Pancreas (tissue), 10 donors: ENCODE results near the gene CTSZ. TPM values are rescaled to one million over a fixed set of nuclear protein-coding genes. Genes with fewer than 3 reads are reported as not detected.
"Not testable (repeated sequence)": the region's sequence is repeated elsewhere in the genome, so short reads cannot be mapped to it uniquely, and the experiment has no call there.

Experiments
- ATAC-seq, 4 donors: fragments of 200-7000 bp; cut with Tn5 transposase; one replicate each; pipeline versions ENCODE4 v1.8.0 to v1.9.1; 2020; ENCODE audit warnings: mild to moderate bottlenecking in 4 of 4, moderate library complexity in 4 of 4
- DNase-seq, 6 donors: peaks; one replicate each; pipeline ENCODE4 v3.0.0-alpha.2; 2020
- FAIRE-seq: peaks from 2 replicates; lab custom pipeline; 2012; peaks lifted over from hg19 to GRCh38; lab: Jason Lieb, UNC
- H3K27ac ChIP-seq, 4 donors: fragments of 200-600 bp; sonication (generic); 1 replicate in 3 of 4; 2 replicates in 1 of 4; pipeline versions ENCODE4 v1.5.0 to v1.8.0; 2020
- H3K27me3 ChIP-seq, 4 donors: fragments of 200-600 bp; one replicate each; pipeline ENCODE4 v1.8.0; 2021
- H3K36me3 ChIP-seq, 3 donors: fragments of 200-600 bp; sonication (generic) in 1 of 3; one replicate each; pipeline versions ENCODE4 v1.5.0 to v1.8.0; 2020 to 2021
- H3K4me1 ChIP-seq, 3 donors: fragments of 200-600 bp; one replicate each; pipeline ENCODE4 v1.8.0; 2021
- H3K4me3 ChIP-seq, 4 donors: fragments of 200-600 bp; sonication (generic) in 2 of 4; one replicate each; pipeline versions ENCODE4 v1.5.0 to v1.8.0; 2020 to 2021
- H3K9me3 ChIP-seq, 4 donors: fragments of 200-600 bp; one replicate each; pipeline ENCODE4 v1.8.0; 2021
- CTCF ChIP-seq, 4 donors: fragments of 200-600 bp; sonication (generic) in 3 of 4; IDR thresholded peaks; one replicate each; pipeline versions ENCODE4 v1.5.0 to v1.8.0; 2021; ENCODE audit warnings: antibody characterized with exemption in 4 of 4
- WGBS, 2 donors: extraction: QIAGEN DNeasy Blood & Tissue Kit; methylation state at CpG; one replicate each; pipeline ENCODE4 v1.1.7; 2013; 5-methylcytosine and 5-hydroxymethylcytosine counted together
- intact Hi-C, 3 donors: fragments of 100-400 bp; cut with DNase I; formaldehyde crosslinking; loops; one replicate each; pipeline versions ENCODE4 v1.11.1 to v1.14.2; 2022
- polyA plus RNA-seq, 2 donors: library from polyadenylated mRNA; stranded (reverse); fragments of 200-250 nt; gene quantifications; one replicate each; pipeline ENCODE4 v1.2.3, GENCODE V29; 2013
- total RNA-seq, 6 donors: library from RNA; stranded (reverse); fragmentation: NEBNext Ultra II Directional in 4 of 6; extraction: Animal tissue kit (Norgen Biotek cat#: 25700) in 4 of 6; gene quantifications; one replicate each; pipeline versions ENCODE4 v1.2.1 to v1.2.4, GENCODE V29; 2021 to 2023
- donor health status: healthy with polysubstance abuse.
- donor health status: DM: no; HTN: no; CAD: no; lungs with moderate emphysema.
- donor health status: DM: no; HTN: no; CAD: no.
- donor health status: control.
- donor health status: control.
- donor health status: Bipolar disorder and iron deficiency.
- donor health status: DM: yes; HTN: yes; CAD: no.
- donor health status: DM: no; HTN: no; CAD: no.
- donor health status: DM: no; HTN: no; CAD: no.
- donor health status: DM: yes; HTN: yes; CAD: no.

Gene CTSZ
- total and polyA plus RNA-seq, 8 donors: 33.7 to 107 (median 51.5) TPM

- Histone ChIP-seq H3K27me3 (no peaks in the 10 kb centered on the region), H3K4me3 (no peak overlapping the region), H3K27ac (no peak overlapping the region), H3K9me3 (no peaks in the 10 kb centered on the region), H3K36me3 (peaks cover 4 to 52% (median 21%) of the 10 kb centered on the region in 3 donors), H3K4me1 (peaks cover 0 to 7% (median 0%) of the 10 kb centered on the region in 3 donors)
- no peak for TF ChIP-seq CTCF (IDR thresholded peaks at IDR 0.05)
- intact Hi-C loops: no loop called here
- 82 to 83% methylated on average over 8 of the region's 8 CpGs for WGBS, 2 donors
- ATAC-seq (peak in 2 of 4 donors; percentile 42 to 61), DNase-seq (peak in 2 of 6 donors; percentile 4 to 22), FAIRE-seq (no peak)
These were observed 20.0 kb downstream of the CTSZ start for GRCh38 chr20:58986968-58987517.

- H3K4me1 ChIP-seq: peaks cover 0 to 7% (median 0%) of the 10 kb centered on the region in 3 donors
- no peaks in the 10 kb centered on the region for H3K9me3 ChIP-seq
- H3K27me3 ChIP-seq: no peaks in the 10 kb centered on the region
- H3K4me3 ChIP-seq: no peak overlapping the region
- 76 to 81% methylated on average over 9 of the region's 9 CpGs for WGBS, 2 donors
- no peak overlapping the region for H3K27ac ChIP-seq
- intact Hi-C loops: no loop called here
- peaks cover 4 to 47% (median 19%) of the 10 kb centered on the region in 3 donors for H3K36me3 ChIP-seq
- DNase-seq (peak in 1 of 6 donors; percentile 20), FAIRE-seq (no peak), ATAC-seq (no peak)
- TF ChIP-seq CTCF (IDR thresholded peaks at IDR 0.05): no peak
These were observed 20.6 kb downstream of the CTSZ start for GRCh38 chr20:58986286-58986967.

- DNase-seq (peak in 1 of 6 donors; percentile 6), FAIRE-seq (no peak)
These were observed 21.4 kb downstream of the CTSZ start for GRCh38 chr20:58985656-58986055.

GRCh38 chr20:58984691-58985090 is 22.4 kb downstream of the CTSZ start:
- DNase-seq (peak in 1 of 6 donors; percentile 12), ATAC-seq (no peak), FAIRE-seq (no peak)
- Histone ChIP-seq H3K27me3 (no peaks in the 10 kb centered on the region), H3K4me3 (no peak overlapping the region), H3K27ac (no peak overlapping the region), H3K36me3 (peaks cover 4 to 31% (median 14%) of the 10 kb centered on the region in 3 donors), H3K4me1 (peaks cover 0 to 7% (median 0%) of the 10 kb centered on the region in 3 donors), H3K9me3 (no peaks in the 10 kb centered on the region)
- intact Hi-C loops: no loop called here
- no peak for TF ChIP-seq CTCF (IDR thresholded peaks at IDR 0.05)
- 81 to 89% methylated on average over 6 of the region's 6 CpGs for WGBS, 2 donors

More at GRCh38 chr20:58985656-58986055, 21.4 kb downstream of the CTSZ start:
- no peak for ATAC-seq
- no peak for TF ChIP-seq CTCF (IDR thresholded peaks at IDR 0.05)
- H3K27ac ChIP-seq: no peak overlapping the region
- intact Hi-C loops: no loop called here
- H3K27me3 ChIP-seq: no peaks in the 10 kb centered on the region
- H3K36me3 ChIP-seq: peaks cover 4 to 39% (median 17%) of the 10 kb centered on the region in 3 donors
- H3K9me3 ChIP-seq: no peaks in the 10 kb centered on the region
- H3K4me3 ChIP-seq: no peak overlapping the region
- H3K4me1 ChIP-seq: peaks cover 0 to 7% (median 0%) of the 10 kb centered on the region in 3 donors
- WGBS, 2 donors: 81 to 83% methylated on average over 5 of the region's 5 CpGs

- H3K27ac ChIP-seq, intact Hi-C loops, H3K4me3 ChIP-seq, H3K9me3 ChIP-seq, H3K4me1 ChIP-seq, FAIRE-seq, ATAC-seq, H3K27me3 ChIP-seq, DNase-seq: not testable (repeated sequence)
- WGBS, 2 donors: 94% methylated on average over 10 to 12 of the region's 12 CpGs
- H3K36me3 ChIP-seq: peaks cover 0 to 16% (median 4%) of the 10 kb centered on the region in 3 donors
These were observed 24.0 kb downstream of the CTSZ start for GRCh38 chr20:58983115-58983468.
